ENCODE measurements around the gene TAF9B. TPM values are rescaled to one million over a fixed set of nuclear protein-coding genes. Genes with fewer than 3 reads are reported as not detected.

The TAF9B gene
- 13.3 and 15.6 TPM in 2 replicates for polyA plus RNA-seq (2013)

DNA sequence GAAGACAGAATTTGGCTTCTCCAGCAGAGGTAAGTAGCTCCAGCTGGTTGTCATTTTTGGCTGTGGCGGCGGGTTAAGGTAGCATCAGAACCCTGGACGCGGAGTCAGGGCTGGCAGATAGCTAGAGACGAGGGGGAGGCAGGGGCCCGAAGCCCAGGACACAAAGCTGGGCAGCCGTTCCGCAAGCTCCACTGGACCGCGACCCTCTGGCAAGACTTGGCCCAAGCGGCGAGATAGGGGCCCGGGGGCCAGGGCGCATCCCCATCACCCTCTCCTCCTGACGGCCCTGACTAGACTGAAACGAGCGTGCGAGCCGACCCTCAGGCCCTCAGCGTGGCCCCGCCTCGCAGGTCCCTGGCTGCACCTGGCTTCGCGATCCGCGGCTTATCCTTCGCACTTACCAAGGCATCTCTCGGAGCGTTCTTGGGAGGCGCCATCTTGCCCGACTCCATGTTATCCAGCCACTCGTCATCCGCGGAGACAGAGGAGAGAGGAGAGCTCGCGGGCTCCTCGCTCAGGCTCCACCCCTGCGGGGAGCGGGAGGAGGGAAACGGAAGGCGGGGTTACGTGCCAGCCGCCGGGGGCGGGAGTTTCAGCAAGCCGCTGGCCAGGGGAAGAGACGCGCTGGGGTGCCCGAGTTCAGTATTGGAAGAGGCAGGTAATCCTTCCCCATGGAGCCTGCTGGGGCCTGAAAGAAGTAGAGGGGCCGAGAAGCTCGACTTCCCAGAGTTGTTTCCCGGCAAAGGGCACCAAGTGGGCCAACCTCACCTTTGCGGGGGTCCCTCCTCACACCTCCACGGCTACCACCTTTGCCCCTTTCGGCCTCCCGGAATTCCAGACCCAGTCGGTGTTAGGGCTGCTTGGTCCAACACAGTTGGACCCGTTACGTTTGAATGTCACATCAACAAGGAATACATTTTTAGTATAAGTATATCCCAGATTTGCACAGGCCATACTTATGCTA lies at the start of gene TAF9B:
Gene TAF9B, minus strand, starts transcription at position 491 of the 964 bp plus-strand sequence. Its CDS starts 39 bp downstream, at position 452.
- Histone ChIP-seq H2BK12ac (ENCODE audit: low read length) (no peak within 1 kb of the TSS), H3K23ac (ENCODE audit: low read length) (no peak within 1 kb of the TSS)

GRCh38 chrX:78182881-78183280 lies 43.4 kb upstream of the TAF9B start:
- Histone ChIP-seq H3K79me1 (ENCODE audit: low read length) (no peaks in the 10 kb centered on the region), H3K27ac (ENCODE audit: low read depth, low read length) (no peak overlapping the region), H4K8ac (ENCODE audit: low read depth, low read length) (no peak overlapping the region), H3K18ac (ENCODE audit: low read length) (no peak overlapping the region), H2BK120ac (ENCODE audit: insufficient read depth, low read length, poor library complexity) (no peak overlapping the region), H2BK12ac (ENCODE audit: low read length) (no peak overlapping the region), H3K4ac (ENCODE audit: low read depth, low read length) (no peak overlapping the region), H2AFZ (ENCODE audit: insufficient read depth, low read length, poor library complexity) (no peak overlapping the region), H3K9ac (ENCODE audit: low read length) (no peak overlapping the region), H3K14ac (ENCODE audit: low read length) (no peak overlapping the region), H3K36me3 (ENCODE audit: control insufficient read depth in 1 of 2, insufficient read depth in 2 of 2, low read length in 2 of 2) (no peaks in the 10 kb centered on the region), H2BK5ac (ENCODE audit: low read depth, low read length, poor library complexity) (no peak overlapping the region), H3K4me3 (ENCODE audit: low read depth, low read length) (no peak overlapping the region), H4K12ac (ENCODE audit: low read depth, low read length) (no peak overlapping the region), H3K9me3 (ENCODE audit: insufficient read depth, low read depth, low read length) (no peaks in the 10 kb centered on the region), H3K4me2 (ENCODE audit: low read length) (no peak overlapping the region), H3K27me3 (ENCODE audit: insufficient read depth, low read length) (no peaks in the 10 kb centered on the region), H3K4me1 (ENCODE audit: control insufficient read depth in 1 of 2, insufficient read depth in 2 of 2, low read length in 2 of 2) (no peaks in the 10 kb centered on the region), H3K79me2 (ENCODE audit: control insufficient read depth, insufficient read depth, low read length, poor library complexity) (no peaks in the 10 kb centered on the region), H4K91ac (ENCODE audit: low read depth, low read length) (no peak overlapping the region), H3K23ac (ENCODE audit: low read length) (no peak overlapping the region), H2AK5ac (ENCODE audit: low read length) (no peak overlapping the region)
- no peak for DNase-seq
- no CpG with 5 or more reads among the region's 7 CpGs for WGBS (ENCODE audit: extremely low coverage, insufficient coverage, insufficient read length)

More for the DNA sequence above, at the start of gene TAF9B:
- Histone ChIP-seq H4K12ac (ENCODE audit: low read depth, low read length) (peak within 1 kb of the TSS; percentile 85), H3K4me2 (ENCODE audit: low read length) (peak within 1 kb of the TSS; percentile 62), H3K4me1 (ENCODE audit: control insufficient read depth in 1 of 2, insufficient read depth in 2 of 2, low read length in 2 of 2) (no peaks in the 10 kb centered on the region), H3K9me3 (ENCODE audit: insufficient read depth, low read depth, low read length) (no peaks in the 10 kb centered on the region), H3K9ac (ENCODE audit: low read length) (peak within 1 kb of the TSS; percentile 67), H3K27me3 (ENCODE audit: insufficient read depth, low read length) (no peaks in the 10 kb centered on the region), H3K79me2 (ENCODE audit: control insufficient read depth, insufficient read depth, low read length, poor library complexity) (peaks cover 3% of the 10 kb centered on the region), H3K79me1 (ENCODE audit: low read length) (peaks cover 3% of the 10 kb centered on the region), H3K4me3 (ENCODE audit: low read depth, low read length) (peak within 1 kb of the TSS; percentile 90), H2BK120ac (ENCODE audit: insufficient read depth, low read length, poor library complexity) (no peak within 1 kb of the TSS), H3K4ac (ENCODE audit: low read depth, low read length) (peak within 1 kb of the TSS; percentile 44), H2BK5ac (ENCODE audit: low read depth, low read length, poor library complexity) (peak within 1 kb of the TSS; percentile 19), H3K27ac (ENCODE audit: low read depth, low read length) (no peak within 1 kb of the TSS), H3K18ac (ENCODE audit: low read length) (peak within 1 kb of the TSS; percentile 14), H3K14ac (ENCODE audit: low read length) (peak within 1 kb of the TSS; percentile 90), H4K8ac (ENCODE audit: low read depth, low read length) (peak within 1 kb of the TSS; percentile 89), H2AFZ (ENCODE audit: insufficient read depth, low read length, poor library complexity) (peak within 1 kb of the TSS; percentile 91), H4K91ac (ENCODE audit: low read depth, low read length) (peak within 1 kb of the TSS; percentile 88), H3K36me3 (ENCODE audit: control insufficient read depth in 1 of 2, insufficient read depth in 2 of 2, low read length in 2 of 2) (no peaks in the 10 kb centered on the region), H2AK5ac (ENCODE audit: low read length) (no peak within 1 kb of the TSS)
- no CpG with 5 or more reads among the region's 59 CpGs for WGBS (ENCODE audit: extremely low coverage, insufficient coverage, insufficient read length)
- peak; percentile 71 to 77 for DNase-seq

GRCh38 chrX:78181307-78181706 lies 41.9 kb upstream of the TAF9B start:
- Histone ChIP-seq H3K27me3 (ENCODE audit: insufficient read depth, low read length) (no peaks in the 10 kb centered on the region), H3K9me3 (ENCODE audit: insufficient read depth, low read depth, low read length) (no peaks in the 10 kb centered on the region), H3K4me2 (ENCODE audit: low read length) (no peak overlapping the region), H3K9ac (ENCODE audit: low read length) (no peak overlapping the region), H3K4me1 (ENCODE audit: control insufficient read depth in 1 of 2, insufficient read depth in 2 of 2, low read length in 2 of 2) (no peaks in the 10 kb centered on the region), H2BK12ac (ENCODE audit: low read length) (no peak overlapping the region), H3K36me3 (ENCODE audit: control insufficient read depth in 1 of 2, insufficient read depth in 2 of 2, low read length in 2 of 2) (no peaks in the 10 kb centered on the region), H4K91ac (ENCODE audit: low read depth, low read length) (no peak overlapping the region), H3K4me3 (ENCODE audit: low read depth, low read length) (no peak overlapping the region), H3K18ac (ENCODE audit: low read length) (no peak overlapping the region), H2BK120ac (ENCODE audit: insufficient read depth, low read length, poor library complexity) (no peak overlapping the region), H2AFZ (ENCODE audit: insufficient read depth, low read length, poor library complexity) (no peak overlapping the region), H3K23ac (ENCODE audit: low read length) (no peak overlapping the region), H4K12ac (ENCODE audit: low read depth, low read length) (no peak overlapping the region), H2AK5ac (ENCODE audit: low read length) (no peak overlapping the region), H3K14ac (ENCODE audit: low read length) (no peak overlapping the region), H2BK5ac (ENCODE audit: low read depth, low read length, poor library complexity) (no peak overlapping the region), H3K4ac (ENCODE audit: low read depth, low read length) (no peak overlapping the region), H3K79me1 (ENCODE audit: low read length) (no peaks in the 10 kb centered on the region), H3K79me2 (ENCODE audit: control insufficient read depth, insufficient read depth, low read length, poor library complexity) (no peaks in the 10 kb centered on the region), H3K27ac (ENCODE audit: low read depth, low read length) (no peak overlapping the region), H4K8ac (ENCODE audit: low read depth, low read length) (no peak overlapping the region)
- DNase-seq = no peak

- H4K91ac ChIP-seq (ENCODE audit: low read depth, low read length) = no peak overlapping the region
- no peak overlapping the region for H3K14ac ChIP-seq (ENCODE audit: low read length)
- H4K8ac ChIP-seq (ENCODE audit: low read depth, low read length) = no peak overlapping the region
- H3K79me2 ChIP-seq (ENCODE audit: control insufficient read depth, insufficient read depth, low read length, poor library complexity) = no peaks in the 10 kb centered on the region
- no peak overlapping the region for H2BK5ac ChIP-seq (ENCODE audit: low read depth, low read length, poor library complexity)
- no peak overlapping the region for H2AFZ ChIP-seq (ENCODE audit: insufficient read depth, low read length, poor library complexity)
- no peaks in the 10 kb centered on the region for H3K9me3 ChIP-seq (ENCODE audit: insufficient read depth, low read depth, low read length)
- H2AK5ac ChIP-seq (ENCODE audit: low read length) = no peak overlapping the region
- H3K27me3 ChIP-seq (ENCODE audit: insufficient read depth, low read length) = no peaks in the 10 kb centered on the region
- H3K18ac ChIP-seq (ENCODE audit: low read length) = no peak overlapping the region
- H2BK12ac ChIP-seq (ENCODE audit: low read length) = no peak overlapping the region
- H3K23ac ChIP-seq (ENCODE audit: low read length) = no peak overlapping the region
- no peak overlapping the region for H3K4ac ChIP-seq (ENCODE audit: low read depth, low read length)
- DNase-seq = no peak
- no peaks in the 10 kb centered on the region for H3K4me1 ChIP-seq (ENCODE audit: control insufficient read depth in 1 of 2, insufficient read depth in 2 of 2, low read length in 2 of 2)
- H3K36me3 ChIP-seq (ENCODE audit: control insufficient read depth in 1 of 2, insufficient read depth in 2 of 2, low read length in 2 of 2) = no peaks in the 10 kb centered on the region
- no peak overlapping the region for H4K12ac ChIP-seq (ENCODE audit: low read depth, low read length)
- no peak overlapping the region for H3K9ac ChIP-seq (ENCODE audit: low read length)
- H2BK120ac ChIP-seq (ENCODE audit: insufficient read depth, low read length, poor library complexity) = no peak overlapping the region
- H3K4me3 ChIP-seq (ENCODE audit: low read depth, low read length) = no peak overlapping the region
- no peaks in the 10 kb centered on the region for H3K79me1 ChIP-seq (ENCODE audit: low read length)
- no peak overlapping the region for H3K27ac ChIP-seq (ENCODE audit: low read depth, low read length)
- H3K4me2 ChIP-seq (ENCODE audit: low read length) = no peak overlapping the region
Observed at GRCh38 chrX:78168065-78168464, 28.6 kb upstream of the TAF9B start.

Measured in trophoblast cell (in vitro differentiated cells and primary cell).